ENCODE data around the gene HDC.

DNA sequence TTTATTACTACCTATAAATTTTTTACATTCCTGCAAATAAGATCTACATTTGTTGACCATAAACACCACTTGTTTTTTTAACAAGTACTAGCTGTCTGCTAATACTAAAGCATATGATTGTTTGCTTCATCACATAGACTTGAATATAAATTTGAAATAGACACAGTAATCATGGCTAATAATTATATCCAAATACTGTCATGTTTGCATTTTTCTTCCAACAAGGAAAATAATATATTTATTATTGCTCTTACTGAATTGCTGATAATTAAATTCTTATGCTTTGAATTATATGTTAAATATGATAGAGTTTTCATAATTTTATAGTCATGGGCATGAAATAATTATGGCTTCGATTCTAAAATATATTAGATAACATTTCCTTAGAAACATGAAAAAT lies 40.5 kb downstream of the HDC start:
- TF ChIP-seq POLR2A (IDR thresholded peaks at IDR 0.05; ENCODE audit: low read depth, low read length) (no peak), POLR2AphosphoS5 (IDR thresholded peaks at IDR 0.05; ENCODE audit: low read depth, low read length) (no peak)

Measured in GM12891 (cell line).